ENCODE results near the gene BST2.

DNA sequence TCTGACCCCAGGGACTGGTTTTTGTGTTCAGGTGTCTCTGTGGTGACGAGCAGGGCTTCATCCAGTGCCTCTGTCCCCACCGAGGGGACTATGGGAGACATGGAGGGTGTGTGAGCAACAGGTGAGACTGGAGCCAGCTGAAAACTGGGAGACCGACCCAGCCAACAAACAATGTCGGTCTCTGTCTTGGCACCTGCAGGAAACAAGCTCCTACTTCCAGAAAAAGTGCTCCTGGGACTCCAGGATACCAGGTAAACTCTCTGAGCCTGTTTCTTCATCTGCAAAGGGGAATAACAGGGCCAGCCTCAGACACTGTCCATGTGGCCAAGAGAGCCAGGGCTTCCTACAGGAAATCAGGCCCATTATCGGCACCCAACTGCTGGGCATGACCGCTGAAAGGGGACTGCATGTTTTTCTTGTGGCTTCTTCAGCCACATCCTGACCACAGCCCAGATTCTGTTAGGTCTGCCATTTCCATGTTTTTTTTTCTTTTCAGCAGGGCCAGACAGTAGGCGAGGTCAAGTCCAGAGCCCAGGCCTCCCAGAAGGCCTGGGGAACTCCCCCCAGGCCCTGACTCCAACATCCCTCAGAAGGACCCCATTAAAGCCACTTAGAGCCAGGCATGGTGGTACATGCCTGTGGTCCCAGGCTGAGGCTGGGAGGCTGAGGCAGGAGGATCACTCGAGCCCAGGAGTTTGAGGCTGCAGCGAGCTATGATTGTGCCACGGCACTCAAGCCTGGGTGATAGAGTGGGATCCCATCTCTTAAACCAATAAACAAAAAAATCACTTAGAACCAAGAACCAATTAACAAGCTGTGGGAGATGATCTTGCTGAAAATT is 836 bp upstream of the BST2 start:
- TF ChIP-seq, protein P1, sequence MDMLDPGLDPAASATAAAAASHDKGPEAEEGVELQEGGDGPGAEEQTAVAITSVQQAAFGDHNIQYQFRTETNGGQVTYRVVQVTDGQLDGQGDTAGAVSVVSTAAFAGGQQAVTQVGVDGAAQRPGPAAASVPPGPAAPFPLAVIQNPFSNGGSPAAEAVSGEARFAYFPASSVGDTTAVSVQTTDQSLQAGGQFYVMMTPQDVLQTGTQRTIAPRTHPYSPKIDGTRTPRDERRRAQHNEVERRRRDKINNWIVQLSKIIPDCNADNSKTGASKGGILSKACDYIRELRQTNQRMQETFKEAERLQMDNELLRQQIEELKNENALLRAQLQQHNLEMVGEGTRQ (IDR thresholded peaks at IDR 0.05; ENCODE audit: low read length): no peak
- TF ChIP-seq, protein P2, sequence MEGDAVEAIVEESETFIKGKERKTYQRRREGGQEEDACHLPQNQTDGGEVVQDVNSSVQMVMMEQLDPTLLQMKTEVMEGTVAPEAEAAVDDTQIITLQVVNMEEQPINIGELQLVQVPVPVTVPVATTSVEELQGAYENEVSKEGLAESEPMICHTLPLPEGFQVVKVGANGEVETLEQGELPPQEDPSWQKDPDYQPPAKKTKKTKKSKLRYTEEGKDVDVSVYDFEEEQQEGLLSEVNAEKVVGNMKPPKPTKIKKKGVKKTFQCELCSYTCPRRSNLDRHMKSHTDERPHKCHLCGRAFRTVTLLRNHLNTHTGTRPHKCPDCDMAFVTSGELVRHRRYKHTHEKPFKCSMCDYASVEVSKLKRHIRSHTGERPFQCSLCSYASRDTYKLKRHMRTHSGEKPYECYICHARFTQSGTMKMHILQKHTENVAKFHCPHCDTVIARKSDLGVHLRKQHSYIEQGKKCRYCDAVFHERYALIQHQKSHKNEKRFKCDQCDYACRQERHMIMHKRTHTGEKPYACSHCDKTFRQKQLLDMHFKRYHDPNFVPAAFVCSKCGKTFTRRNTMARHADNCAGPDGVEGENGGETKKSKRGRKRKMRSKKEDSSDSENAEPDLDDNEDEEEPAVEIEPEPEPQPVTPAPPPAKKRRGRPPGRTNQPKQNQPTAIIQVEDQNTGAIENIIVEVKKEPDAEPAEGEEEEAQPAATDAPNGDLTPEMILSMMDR (IDR thresholded peaks at IDR 0.05; ENCODE audit: control extremely low read depth in 1 of 3, insufficient read depth in 1 of 3, low read depth in 1 of 3, low read length in 3 of 3): no peak; a peak in 1 of 4 replicates
- no peak for TF ChIP-seq SIN3A (conservative IDR thresholded peaks at IDR 0.05 in 1 of 2, IDR thresholded peaks at IDR 0.05 in 1 of 2; ENCODE audit: low read depth in 1 of 2, low read length in 2 of 2)
- no peak for TF ChIP-seq PHF8 (conservative IDR thresholded peaks at IDR 0.05; ENCODE audit: low read depth, low read length)
- no peak for TF ChIP-seq POLR2A (IDR thresholded peaks at IDR 0.05; ENCODE audit: control extremely low read depth in 1 of 2, low read depth in 2 of 2, low read length in 2 of 2)
- no peak for TF ChIP-seq CHD1 (IDR thresholded peaks at IDR 0.05; ENCODE audit: low read depth, low read length)
- TF ChIP-seq SIX5 (IDR thresholded peaks at IDR 0.05; ENCODE audit: low read depth, low read length): no peak
- no peak for TF ChIP-seq GTF2F1 (IDR thresholded peaks at IDR 0.05; ENCODE audit: borderline replicate concordance, low read depth, low read length)
- TF ChIP-seq CHD2 (IDR thresholded peaks at IDR 0.05; ENCODE audit: low read length): no peak
- TF ChIP-seq BRCA1 (IDR thresholded peaks at IDR 0.05; ENCODE audit: low read depth, low read length): no peak
- TF ChIP-seq EP300 (IDR thresholded peaks at IDR 0.05; ENCODE audit: borderline replicate concordance in 1 of 2, low read depth in 2 of 2, low read length in 2 of 2): no peak
- no peak for TF ChIP-seq SRF (IDR thresholded peaks at IDR 0.05; ENCODE audit: low read depth, low read length)
- TF ChIP-seq, protein P3, sequence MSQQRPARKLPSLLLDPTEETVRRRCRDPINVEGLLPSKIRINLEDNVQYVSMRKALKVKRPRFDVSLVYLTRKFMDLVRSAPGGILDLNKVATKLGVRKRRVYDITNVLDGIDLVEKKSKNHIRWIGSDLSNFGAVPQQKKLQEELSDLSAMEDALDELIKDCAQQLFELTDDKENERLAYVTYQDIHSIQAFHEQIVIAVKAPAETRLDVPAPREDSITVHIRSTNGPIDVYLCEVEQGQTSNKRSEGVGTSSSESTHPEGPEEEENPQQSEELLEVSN (IDR thresholded peaks at IDR 0.05): no peak
- TF ChIP-seq RNF2 (IDR thresholded peaks at IDR 0.05; ENCODE audit: borderline replicate concordance, low read depth, low read length, missing control alignments, poor library complexity, severe bottlenecking): no peak

Measured in H1 (cell line).